K562 (cell line): ENCODE measurements around the gene PDGFA. TPM values are rescaled to one million over a fixed set of nuclear protein-coding genes. Genes with fewer than 3 reads are reported as not detected.

Experiments
- ATAC-seq: fragments of 200-7000 bp; cut with Tn5 transposase; 3 replicates; pipeline ENCODE4 v1.9.1; 2020; ENCODE audit warnings: moderate library complexity
- BruUV-seq: library from RNA; stranded (reverse); fragments of 400-500 nt; replicated peaks from 2 replicates; lab custom pipeline; 2021; lab: Mats Ljungman, UMichigan
- CTCF ChIA-PET: fragments of 300-600 bp; formaldehyde crosslinking; extraction: SDS; loops from one replicate; lab custom pipeline; 2021; ENCODE audit warnings: low intra/inter-chr PET ratio; lab: Yijun Ruan, JAX
- POLR2A ChIA-PET: fragments of 300-600, 350-650 bp; sonication (Branson Sonifier 250); formaldehyde crosslinking; extraction: SDS; loops from one replicate; lab custom pipeline; 2021; ENCODE audit warnings: antibody characterized with exemption, inconsistent platforms; lab: Yijun Ruan, JAX
- DNase-seq, 4 experiments: peaks; one replicate each; pipeline versions ENCODE4 v3.0.0 to v3.0.0-alpha.2; 2011 to 2018; ENCODE audit warnings: low spot score in 3 of 4, mixed read lengths in 3 of 4; ENCODE audit errors: extremely low read depth in 1 of 4
- FAIRE-seq: peaks from 2 replicates; lab custom pipeline; 2011; peaks lifted over from hg19 to GRCh38; lab: Jason Lieb, UNC
- H2AFZ ChIP-seq: 2 replicates; pipeline ENCODE4 v1.6.0; 2011; ENCODE audit warnings: low read depth, low read length, control low read depth, inconsistent platforms
- H3K27ac ChIP-seq: fragments of 200-600 bp; 3 replicates; pipeline ENCODE4 v1.8.0; 2011; ENCODE audit warnings: low read depth, mild to moderate bottlenecking, control low read depth, inconsistent platforms, low read length, moderate library complexity, mixed read lengths; ENCODE audit errors: extremely low read depth
- H3K27me3 ChIP-seq, 2 experiments: fragments of 300-600 bp in 1 of 2; 2 replicates in 1 of 2; 3 replicates in 1 of 2; pipeline versions ENCODE4 v1.6.0 to v1.8.0; 2011; ENCODE audit warnings: inconsistent platforms in 2 of 2, low read length in 2 of 2, mild to moderate bottlenecking in 1 of 2, mixed read lengths in 1 of 2, moderate library complexity in 1 of 2; ENCODE audit not compliant: control insufficient read depth in 2 of 2, insufficient read depth in 2 of 2
- H3K36me3 ChIP-seq: fragments of 300-600 bp; 3 replicates; pipeline ENCODE4 v1.8.0; 2011; ENCODE audit warnings: mild to moderate bottlenecking, low read length, inconsistent platforms; ENCODE audit not compliant: control insufficient read depth, insufficient read depth
- H3K4me1 ChIP-seq, 2 experiments: fragments of 200-600 bp in 1 of 2; replicated peaks in 1 of 2; 2 replicates in 1 of 2; 3 replicates in 1 of 2; pipeline versions ENCODE4 v1.5.1 to v1.8.0; 2011; ENCODE audit warnings: inconsistent platforms in 2 of 2, low read length in 2 of 2, mild to moderate bottlenecking in 1 of 2, mixed read lengths in 1 of 2, moderate library complexity in 1 of 2; ENCODE audit not compliant: control insufficient read depth in 2 of 2, insufficient read depth in 2 of 2
- H3K4me2 ChIP-seq: 2 replicates; pipeline ENCODE4 v1.6.1; 2011; ENCODE audit warnings: low read length, control low read depth, inconsistent platforms, mixed read lengths; ENCODE audit not compliant: insufficient read depth
- H3K4me3 ChIP-seq: fragments of 200-600 bp; sonication (generic), shearing (Covaris generic); 2 replicates; pipeline ENCODE4 v1.5.1; 2016; ENCODE audit warnings: control low read depth, inconsistent platforms
- H3K79me2 ChIP-seq: fragments of 200-600 bp; 3 replicates; pipeline ENCODE4 v1.8.0; 2011; ENCODE audit warnings: low read length, inconsistent platforms; ENCODE audit not compliant: control insufficient read depth, insufficient read depth
- H3K9ac ChIP-seq, 2 experiments: 2 replicates each; pipeline versions ENCODE4 v1.6.0 to v1.6.1; 2011; ENCODE audit warnings: low read depth in 2 of 2, low read length in 2 of 2, control low read depth in 1 of 2, inconsistent platforms in 1 of 2, mild to moderate bottlenecking in 1 of 2, mixed read lengths in 1 of 2; ENCODE audit not compliant: insufficient read depth in 1 of 2
- H3K9me1 ChIP-seq: one replicate; pipeline ENCODE4 v1.6.0; 2011; ENCODE audit warnings: inconsistent platforms, mild to moderate bottlenecking, low read length, moderate library complexity; ENCODE audit not compliant: control insufficient read depth, insufficient read depth
- H3K9me3 ChIP-seq: replicated peaks from 2 replicates; pipeline ENCODE4 v1.5.1; 2011; ENCODE audit warnings: low read depth, low read length, inconsistent platforms; ENCODE audit not compliant: control insufficient read depth, insufficient read depth
- H4K20me1 ChIP-seq: replicated peaks from 2 replicates; pipeline ENCODE4 v1.6.1; 2011; ENCODE audit warnings: low read length, inconsistent platforms, mixed read lengths; ENCODE audit not compliant: control insufficient read depth, insufficient read depth
- CBFA2T2 ChIP-seq: fragments of 450-650 bp; conservative IDR thresholded peaks from 2 replicates; pipeline ENCODE4 v1.6.1; 2017; ENCODE audit warnings: mild to moderate bottlenecking
- CTCF ChIP-seq, 3 experiments: IDR thresholded peaks in 2 of 3; conservative IDR thresholded peaks in 1 of 3; 2 replicates each; pipeline ENCODE4 v1.5.1; 2011 to 2012; ENCODE audit warnings: low read length in 3 of 3, mild to moderate bottlenecking in 3 of 3, control low read depth in 2 of 3, improper control_type of control experiment in 1 of 3, inconsistent platforms in 1 of 3, low read depth in 1 of 3, mixed read lengths in 1 of 3, moderate library complexity in 1 of 3; ENCODE audit not compliant: insufficient read depth in 2 of 3
- ELF1 ChIP-seq: fragments of 200-800 bp; sonication (Bioruptor generic); IDR thresholded peaks from 2 replicates; pipeline ENCODE4 v1.6.1; 2016; ENCODE audit warnings: missing genetic modification characterization, missing compliant biosample characterization
- FOXA3 ChIP-seq, 2 experiments: fragments of 450-650 bp in 1 of 2; sonication (generic) in 1 of 2; formaldehyde crosslinking; IDR thresholded peaks in 1 of 2; conservative IDR thresholded peaks in 1 of 2; 2 replicates each; pipeline versions ENCODE4 v1.4.0 to v1.8.0; 2020 to 2022; ENCODE audit warnings: mild to moderate bottlenecking in 2 of 2, missing genetic modification reagents in 1 of 2
- HLTF ChIP-seq: fragments of 450-650 bp; IDR thresholded peaks from 2 replicates; pipeline ENCODE4 v1.6.1; 2016
- NFXL1 ChIP-seq: fragments of 450-650 bp; formaldehyde crosslinking; IDR thresholded peaks from 2 replicates; pipeline ENCODE4 v1.4.0; 2021; ENCODE audit warnings: mild to moderate bottlenecking
- PHB ChIP-seq: fragments of 250-450 bp; sonication (Bioruptor Pico); IDR thresholded peaks from 2 replicates; pipeline ENCODE4 v1.5.0; 2021
- POLR2H ChIP-seq: IDR thresholded peaks from 2 replicates; pipeline ENCODE4 v1.6.1; 2016; ENCODE audit warnings: missing genetic modification characterization, low read depth, mild to moderate bottlenecking, control low read depth, missing compliant biosample characterization, moderate library complexity
- PURB ChIP-seq: sonication (generic); formaldehyde crosslinking; IDR thresholded peaks from 2 replicates; pipeline ENCODE4 v1.9.0; 2021; ENCODE audit warnings: low read depth, mild to moderate bottlenecking, missing genetic modification reagents
- SRSF1 ChIP-seq: fragments of 200-400 bp; formaldehyde crosslinking; IDR thresholded peaks from 2 replicates; pipeline ENCODE4 v1.6.1; 2017; ENCODE audit warnings: mild to moderate bottlenecking, low read depth, low read length, moderate library complexity
- ZBTB8A ChIP-seq: fragments of 450-650 bp; IDR thresholded peaks from 2 replicates; pipeline ENCODE4 v1.6.1; 2018; ENCODE audit warnings: mild to moderate bottlenecking, moderate library complexity; ENCODE audit not compliant: partially characterized antibody
- ZFP36 ChIP-seq: fragments of 150-350 bp; IDR thresholded peaks from 2 replicates; pipeline ENCODE4 v1.6.1; 2018; ENCODE audit warnings: low read length, low read depth; ENCODE audit not compliant: partially characterized antibody
- ZNF57 ChIP-seq: fragments of 450-650 bp; formaldehyde crosslinking; IDR thresholded peaks from 2 replicates; pipeline ENCODE4 v1.4.0; 2020; ENCODE audit warnings: mild to moderate bottlenecking, moderate library complexity
- ZNF699 ChIP-seq: fragments of 250-450 bp; sonication (Bioruptor Pico); IDR thresholded peaks from 2 replicates; pipeline ENCODE4 v1.8.0; 2021; ENCODE audit warnings: mild to moderate bottlenecking, moderate library complexity; ENCODE audit not compliant: insufficient replicate concordance
- ZNF75A ChIP-seq: fragments of 450-650 bp; formaldehyde crosslinking; IDR thresholded peaks from 2 replicates; pipeline ENCODE4 v1.4.0; 2020; ENCODE audit warnings: mild to moderate bottlenecking
- WGBS: fragments of 100-300 bp; shearing (Covaris generic); methylation state at CpG from one replicate; pipeline ENCODE4 v1.1.6; 2016; ENCODE audit warnings: low coverage, mixed read lengths; ENCODE audit not compliant: insufficient coverage; ENCODE audit errors: missing lambda C conversion rate; 5-methylcytosine and 5-hydroxymethylcytosine counted together
- in situ Hi-C: fragments of 300-500 bp; cut with MboI; formaldehyde crosslinking; loops from 4 replicates; pipeline ENCODE4 v1.15.0; 2018; ENCODE audit warnings: inconsistent platforms, mixed read lengths
- intact Hi-C: fragments of 100-400 bp; cut with micrococcal nuclease; formaldehyde crosslinking; loops from 2 replicates; pipeline ENCODE4 v1.14.2; 2022
- polyA plus RNA-seq, 8 experiments: library from polyadenylated mRNA; depleted of rRNA in 4 of 8; stranded (reverse) in 5 of 8; unstranded in 3 of 8; fragments of >200 nt; fragmentation: Nextera tagmentation in 2 of 8; fragmentation: Illumina TruSeq in 1 of 8; extraction: Ambion mirVana in 2 of 8; extraction: Trizol in 1 of 8; gene quantifications; 2 replicates each; pipeline versions ENCODE4 v1.2.1 to v1.2.3, GENCODE V29; 2011 to 2014; ENCODE audit warnings: inconsistent platforms in 1 of 8, missing spikeins in 1 of 8
- total RNA-seq, 7 experiments: library from RNA; depleted of rRNA in 6 of 7; stranded (reverse); fragments of >200 nt in 6 of 7; fragmentation: Illumina TruSeq in 2 of 7; extraction: Trizol in 2 of 7; gene quantifications; 2 replicates each; pipeline versions ENCODE4 v1.2.1 to v1.2.3, GENCODE V29; 2011 to 2021; ENCODE audit warnings: low replicate concordance in 1 of 7
- TF ChIP-seq, protein P1 (sequence below), 2 experiments: IDR thresholded peaks in 1 of 2; conservative IDR thresholded peaks in 1 of 2; 2 replicates each; pipeline ENCODE4 v1.6.1; 2016; ENCODE audit warnings: low read depth in 2 of 2, mild to moderate bottlenecking in 1 of 2, missing compliant biosample characterization in 1 of 2, missing genetic modification characterization in 1 of 2, moderate library complexity in 1 of 2
- TF ChIP-seq, protein P2 (sequence below): sonication (generic); formaldehyde crosslinking; IDR thresholded peaks from 2 replicates; pipeline ENCODE4 v1.8.1; 2022; ENCODE audit warnings: missing genetic modification reagents

Gene PDGFA
- total and polyA plus RNA-seq, 9 of the 15 experiments (the other 6 are each of a cell fraction or from before 2014, with no cell fraction given), result 2.5 to 10.2 (median 4.6) TPM

DNA sequence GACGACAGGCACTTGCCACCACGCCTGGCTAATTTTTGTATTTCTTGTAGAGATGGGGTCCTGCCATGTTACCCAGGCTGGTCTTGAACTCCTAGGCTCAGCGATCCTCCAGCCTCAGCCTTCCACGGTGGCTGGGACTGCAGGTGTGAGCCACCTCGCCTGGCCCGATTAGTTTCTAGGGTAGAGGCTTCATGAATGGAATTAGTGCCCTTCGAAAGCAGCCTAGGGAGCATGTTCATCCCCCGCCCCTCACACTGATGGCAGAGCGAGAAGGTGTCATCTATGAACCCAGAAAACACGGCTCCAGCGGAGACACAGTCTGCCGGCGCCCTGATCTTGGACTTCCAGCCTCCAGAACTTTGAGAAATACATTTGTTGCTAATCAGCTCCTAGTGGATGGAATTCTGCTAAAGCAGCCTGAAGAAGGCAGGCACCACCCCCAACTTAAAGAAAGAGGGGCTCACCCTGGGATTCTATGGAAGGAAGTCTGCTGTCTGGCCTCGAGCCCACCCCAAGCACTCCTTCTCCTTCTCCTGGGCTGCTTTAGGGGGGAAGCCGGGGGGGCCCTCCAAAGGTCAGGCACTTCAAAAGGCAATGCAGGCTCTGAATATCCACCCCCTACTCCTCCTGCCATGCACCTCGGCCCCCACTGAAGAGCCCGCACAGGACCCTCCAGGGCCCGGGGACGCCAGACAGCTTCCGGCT is 10.1 kb downstream of the PDGFA start:
- no peaks in the 10 kb centered on the region for H3K36me3 ChIP-seq
- ChIA-PET POLR2A (no interaction called here), CTCF (no interaction called here)
- H3K27me3 ChIP-seq, result no peaks in the 10 kb centered on the region
- H3K4me2 ChIP-seq, result no peak overlapping the region
- H3K9me1 ChIP-seq, result peaks cover 2% of the 10 kb centered on the region
- no peaks in the 10 kb centered on the region for H3K9me3 ChIP-seq
- H3K27ac ChIP-seq, result no peak overlapping the region
- no peak for FAIRE-seq
- BruUV-seq, result no TSS peak
- no peak overlapping the region for H3K4me3 ChIP-seq
- intact Hi-C loops, result no loop called here
- 71% methylated on average over 18 of the region's 20 CpGs for WGBS
- no peak for DNase-seq
- H3K79me2 ChIP-seq, result no peaks in the 10 kb centered on the region
- peaks cover 4% of the 10 kb centered on the region; the same call in 1 of the 2 replicates for H4K20me1 ChIP-seq
- in situ Hi-C loops, result no loop called here
- no peak overlapping the region for H3K9ac ChIP-seq
- H2AFZ ChIP-seq, result no peak overlapping the region
- peaks cover 0 to 19% of the 10 kb centered on the region in 2 experiments; a peak in 2 of 5 replicates for H3K4me1 ChIP-seq
- no peak for ATAC-seq
- TF ChIP-seq ZNF699 (CRISPR knock-in tag), result no peak
- no peak for TF ChIP-seq HLTF
- no peak for TF ChIP-seq SRSF1
- no peak for TF ChIP-seq ZNF57 (CRISPR knock-in tag)
- TF ChIP-seq ZBTB8A, result no peak
- TF ChIP-seq FOXA3 (CRISPR knock-in tag; conservative IDR thresholded peaks at IDR 0.05 in 1 of 2, IDR thresholded peaks at IDR 0.05 in 1 of 2), result no peak
- TF ChIP-seq PURB (CRISPR knock-in tag), result no peak
- no peak for TF ChIP-seq ZFP36
- TF ChIP-seq PHB, result no peak
- TF ChIP-seq NFXL1 (CRISPR knock-in tag), result no peak
- TF ChIP-seq, protein P1, sequence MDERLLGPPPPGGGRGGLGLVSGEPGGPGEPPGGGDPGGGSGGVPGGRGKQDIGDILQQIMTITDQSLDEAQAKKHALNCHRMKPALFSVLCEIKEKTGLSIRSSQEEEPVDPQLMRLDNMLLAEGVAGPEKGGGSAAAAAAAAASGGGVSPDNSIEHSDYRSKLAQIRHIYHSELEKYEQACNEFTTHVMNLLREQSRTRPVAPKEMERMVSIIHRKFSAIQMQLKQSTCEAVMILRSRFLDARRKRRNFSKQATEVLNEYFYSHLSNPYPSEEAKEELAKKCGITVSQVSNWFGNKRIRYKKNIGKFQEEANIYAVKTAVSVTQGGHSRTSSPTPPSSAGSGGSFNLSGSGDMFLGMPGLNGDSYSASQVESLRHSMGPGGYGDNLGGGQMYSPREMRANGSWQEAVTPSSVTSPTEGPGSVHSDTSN (CRISPR knock-in tag; IDR thresholded peaks at IDR 0.05; ENCODE audit: low read depth), result no peak
- TF ChIP-seq, protein P1 (tag; conservative IDR thresholded peaks at IDR 0.05; ENCODE audit: low read depth), result no peak
- TF ChIP-seq, protein P2, sequence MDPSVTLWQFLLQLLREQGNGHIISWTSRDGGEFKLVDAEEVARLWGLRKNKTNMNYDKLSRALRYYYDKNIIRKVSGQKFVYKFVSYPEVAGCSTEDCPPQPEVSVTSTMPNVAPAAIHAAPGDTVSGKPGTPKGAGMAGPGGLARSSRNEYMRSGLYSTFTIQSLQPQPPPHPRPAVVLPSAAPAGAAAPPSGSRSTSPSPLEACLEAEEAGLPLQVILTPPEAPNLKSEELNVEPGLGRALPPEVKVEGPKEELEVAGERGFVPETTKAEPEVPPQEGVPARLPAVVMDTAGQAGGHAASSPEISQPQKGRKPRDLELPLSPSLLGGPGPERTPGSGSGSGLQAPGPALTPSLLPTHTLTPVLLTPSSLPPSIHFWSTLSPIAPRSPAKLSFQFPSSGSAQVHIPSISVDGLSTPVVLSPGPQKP (CRISPR knock-in tag), result no peak
- TF ChIP-seq CTCF (IDR thresholded peaks at IDR 0.05 in 2 of 3, conservative IDR thresholded peaks at IDR 0.05 in 1 of 3; ENCODE audit: insufficient read depth in 2 of 3, low read depth in 1 of 3, low read length in 3 of 3), result no peak
- TF ChIP-seq ZNF75A, result no peak
- no peak for TF ChIP-seq CBFA2T2
- TF ChIP-seq ELF1 (tag), result no peak
- TF ChIP-seq POLR2H (tag), result no peak
